CD4-positive, alpha-beta T cell treated with Interleukin-6 for 4 hours (primary cell): ENCODE measurements around the gene GRK5.
"Not testable (repeated sequence)": the region's sequence is repeated elsewhere in the genome, so short reads cannot be mapped to it uniquely, and the experiment has no call there.

Experiments used
- DNase-seq: peaks from one replicate; pipeline ENCODE4 v3.0.0-alpha.2; 2020; ENCODE audit warnings: mixed read lengths

The GRK5 gene

DNA sequence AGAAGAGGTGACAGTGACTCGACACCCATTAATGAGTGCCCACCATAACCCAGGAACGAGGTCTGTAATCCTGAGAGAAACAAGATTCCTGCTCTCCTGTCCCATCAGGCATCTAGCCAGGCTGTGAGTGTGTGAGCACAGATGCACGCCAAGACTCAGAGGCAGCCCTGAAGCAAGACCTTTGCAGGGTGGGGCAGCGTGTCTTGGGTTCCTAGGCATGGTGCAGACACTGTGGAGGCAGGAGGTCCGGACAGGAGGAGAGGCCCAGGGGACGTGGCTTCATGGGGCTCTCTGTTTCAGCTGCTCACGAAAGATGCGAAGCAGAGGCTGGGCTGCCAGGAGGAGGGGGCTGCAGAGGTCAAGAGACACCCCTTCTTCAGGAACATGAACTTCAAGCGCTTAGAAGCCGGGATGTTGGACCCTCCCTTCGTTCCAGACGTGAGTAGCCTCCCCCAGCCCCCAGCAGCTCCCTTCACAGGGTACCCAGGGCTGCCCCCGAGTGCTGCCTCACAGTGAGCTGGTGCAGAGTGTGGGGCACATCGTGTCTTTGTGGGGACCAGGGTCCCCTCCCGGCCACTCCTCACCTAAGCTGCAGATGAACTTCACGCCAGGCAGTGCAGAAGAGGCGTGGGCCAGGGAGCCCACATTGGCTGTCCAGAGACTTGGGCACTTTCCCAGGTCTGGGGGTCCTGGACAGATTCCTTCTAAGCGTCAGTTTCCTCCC is 240.6 kb downstream of the GRK5 start:
- no peak for DNase-seq

DNA sequence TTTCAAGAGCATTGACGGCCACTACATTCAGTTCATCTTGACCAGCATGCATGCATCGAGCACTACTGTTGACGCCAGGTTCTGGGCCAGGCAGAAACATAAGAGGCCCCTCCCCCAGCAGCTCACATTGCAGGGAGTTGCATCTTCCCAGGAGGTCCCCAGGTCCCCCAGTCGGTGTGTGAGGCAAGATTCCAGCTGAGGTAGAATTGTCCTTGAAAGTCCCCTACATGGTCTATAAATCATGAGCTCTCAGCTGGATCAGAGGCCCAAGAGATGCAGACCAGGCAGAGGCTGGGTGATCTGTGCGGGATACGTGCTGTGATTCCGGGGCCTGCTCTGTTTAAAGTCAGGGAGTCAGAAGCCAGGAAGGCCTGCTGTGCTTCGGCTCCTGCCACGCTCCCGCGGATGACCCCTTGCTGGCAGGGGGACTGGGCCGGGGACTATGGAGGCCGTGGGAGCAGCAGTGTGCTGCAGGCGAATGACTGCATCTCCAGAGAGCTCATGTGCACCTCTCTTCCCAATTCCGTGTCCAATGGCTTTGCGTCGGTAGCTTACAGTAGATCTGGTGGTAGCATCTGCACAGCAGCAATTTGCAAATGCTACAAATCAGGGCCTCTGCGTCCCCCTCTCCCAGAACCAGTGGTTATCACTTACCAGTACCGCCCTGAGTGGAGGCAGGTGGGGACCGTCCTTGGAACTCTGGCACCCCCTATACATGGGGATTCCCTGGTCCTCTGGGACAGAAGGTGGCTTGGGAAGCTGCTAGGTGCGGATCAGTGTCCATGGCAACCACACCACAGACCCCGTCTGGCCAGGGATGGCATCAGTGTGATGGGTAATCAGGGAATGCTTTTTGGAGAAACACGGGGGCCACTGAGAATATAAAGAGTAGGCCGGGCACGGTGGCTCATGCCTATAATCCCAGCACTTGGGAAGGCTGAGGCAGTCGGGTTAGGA is 241.5 kb downstream of the GRK5 start:
- no peak for DNase-seq

DNA sequence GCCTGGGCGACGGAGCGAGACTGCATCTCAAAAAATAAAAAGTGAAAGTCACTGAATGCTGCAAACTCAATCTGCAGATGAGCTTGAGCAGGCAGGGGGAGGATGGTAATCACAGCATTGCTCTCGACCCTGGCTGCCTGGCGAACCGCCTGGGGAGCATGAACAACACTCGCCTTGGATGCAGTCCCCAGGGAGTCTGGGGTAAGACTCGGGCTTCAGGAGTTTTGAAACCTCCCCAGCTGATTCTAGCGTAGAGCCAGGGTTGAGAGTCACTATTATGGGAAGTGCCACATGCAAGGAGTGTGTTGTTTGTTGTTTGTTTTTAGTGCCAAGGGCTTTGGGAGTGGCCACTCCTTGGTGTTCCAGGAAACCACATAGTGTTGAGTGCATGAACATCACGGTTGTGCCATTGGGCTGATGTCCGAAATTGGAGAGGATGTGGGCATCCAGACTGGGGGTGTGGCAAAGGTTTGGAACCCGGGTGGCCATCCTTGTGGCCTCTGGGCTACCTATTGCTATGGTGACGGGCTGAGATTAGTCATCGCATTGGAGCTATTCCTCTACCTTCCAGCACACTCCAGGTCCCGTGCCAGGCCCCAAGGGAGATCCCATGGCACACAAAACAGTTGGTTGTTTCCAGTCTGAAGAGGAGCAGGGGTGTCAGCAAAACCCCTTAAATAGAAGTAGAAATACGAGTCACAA is 242.5 kb downstream of the GRK5 start:
- DNase-seq: no peak

DNA sequence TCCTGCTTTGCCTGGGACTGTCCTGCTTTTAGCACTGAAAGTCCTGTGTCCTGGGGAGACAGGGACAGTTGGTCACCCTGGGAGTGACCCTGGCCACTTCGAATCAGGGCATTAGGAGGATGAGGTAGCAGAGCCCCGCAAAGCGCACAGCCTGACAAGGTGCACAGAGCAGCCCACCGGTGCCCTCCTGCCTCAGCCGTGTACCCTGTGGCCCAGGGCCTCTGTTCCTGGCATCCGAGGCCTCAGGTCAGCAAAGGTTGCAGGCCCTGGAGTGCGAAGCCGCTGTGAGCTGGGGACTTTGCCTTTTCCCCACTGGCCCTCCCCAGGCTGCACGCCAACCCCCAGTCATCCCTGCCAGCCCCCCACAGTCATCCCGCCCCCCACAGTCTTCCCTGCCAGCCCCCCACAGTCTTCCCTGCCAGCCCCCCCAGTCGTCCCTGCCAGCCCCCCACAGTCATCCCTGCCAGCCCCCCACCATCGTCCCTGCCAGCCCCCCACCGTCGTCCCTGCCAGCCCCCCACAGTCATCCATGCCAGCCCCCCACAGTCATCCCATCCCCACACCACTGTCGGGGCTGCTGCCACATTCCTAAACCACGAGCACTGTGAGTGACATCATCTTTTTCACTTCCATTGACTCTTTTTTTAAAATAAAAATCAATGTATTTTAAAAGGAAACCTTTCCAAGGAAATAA is 243.4 kb downstream of the GRK5 start:
- DNase-seq: no peak

DNA sequence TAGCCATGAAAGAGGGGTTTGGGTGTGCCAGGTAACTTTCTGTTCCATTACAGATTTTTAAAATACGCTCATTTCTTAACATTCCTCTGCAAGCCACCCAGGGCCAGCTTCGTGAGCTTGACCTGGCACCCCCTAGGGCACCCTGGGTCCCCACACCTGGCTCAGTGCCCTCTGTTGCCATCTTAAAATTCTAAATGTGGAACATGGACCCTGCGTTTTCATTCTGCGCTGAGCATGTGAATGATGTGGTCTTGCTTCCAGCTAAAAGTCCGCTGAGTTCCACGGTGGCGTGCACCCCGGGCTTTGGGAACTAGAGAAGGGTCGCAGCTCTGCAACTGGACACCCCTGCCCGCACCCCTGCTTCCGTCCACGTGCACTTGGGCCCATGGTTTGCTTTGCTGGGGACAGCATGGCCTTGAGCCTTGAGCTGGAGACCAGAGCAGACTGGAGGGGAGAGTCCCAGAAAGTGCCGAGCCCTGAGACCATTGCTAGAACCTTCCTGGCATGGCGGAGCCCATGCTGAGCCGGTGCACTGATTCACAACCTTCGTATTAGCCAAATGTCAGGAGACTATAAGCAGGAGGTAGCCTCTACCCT is 244.0 kb downstream of the GRK5 start:
- DNase-seq: no peak

DNA sequence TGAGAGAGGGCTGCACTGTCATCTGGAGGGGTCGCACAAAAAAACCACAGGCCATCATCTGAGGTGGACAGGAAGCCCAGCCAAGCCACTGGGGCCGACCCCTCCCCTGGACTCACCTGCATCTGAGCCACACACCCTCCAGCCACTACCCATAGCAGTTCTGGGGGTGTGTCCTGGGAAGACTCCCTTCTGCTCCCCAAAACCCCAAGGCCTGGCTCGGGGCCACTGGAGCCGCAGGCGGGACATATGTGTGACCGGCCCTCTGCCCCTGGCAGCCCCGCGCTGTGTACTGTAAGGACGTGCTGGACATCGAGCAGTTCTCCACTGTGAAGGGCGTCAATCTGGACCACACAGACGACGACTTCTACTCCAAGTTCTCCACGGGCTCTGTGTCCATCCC is 245.0 kb downstream of the GRK5 start:
- DNase-seq: no peak

DNA sequence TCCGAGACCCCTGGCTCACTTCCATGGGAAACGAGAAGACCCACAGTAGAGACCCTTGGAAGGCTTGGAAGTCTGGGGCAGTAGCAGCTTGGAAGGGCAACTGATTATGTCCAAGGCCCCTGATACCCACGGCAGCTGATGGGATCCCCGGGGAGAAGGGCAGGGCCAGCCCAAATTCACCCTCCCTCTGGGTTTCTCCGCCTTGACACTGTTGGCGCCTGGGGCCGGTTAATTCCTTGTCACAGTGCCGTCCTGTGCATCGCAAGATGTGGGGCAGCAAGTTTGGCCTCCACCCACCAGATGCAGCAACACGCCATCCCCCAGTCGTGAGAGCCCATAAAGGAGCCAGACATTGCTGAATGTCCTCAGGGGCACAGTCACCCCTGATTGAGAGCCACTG is 245.9 kb downstream of the GRK5 start:
- no peak for DNase-seq

DNA sequence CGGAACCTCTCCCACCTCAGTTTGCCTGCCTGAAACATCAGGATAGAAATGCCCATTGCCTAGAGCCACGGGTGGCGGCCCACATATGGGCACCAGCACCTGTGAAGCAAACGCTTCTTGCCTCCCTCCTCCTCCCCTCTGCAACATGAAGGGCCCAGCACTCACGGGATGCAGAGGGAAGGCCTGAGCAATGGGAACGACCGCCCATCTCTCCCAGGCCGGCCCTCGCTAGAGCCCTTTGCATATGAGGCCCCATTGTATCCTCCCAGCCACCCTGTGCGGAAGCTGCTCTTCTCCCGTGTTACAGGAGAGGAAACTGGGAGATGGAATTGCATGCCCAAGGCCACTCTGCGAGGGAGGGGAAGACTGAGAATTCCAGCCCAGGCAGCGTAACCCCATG is 246.9 kb downstream of the GRK5 start:
- DNase-seq: no peak

DNA sequence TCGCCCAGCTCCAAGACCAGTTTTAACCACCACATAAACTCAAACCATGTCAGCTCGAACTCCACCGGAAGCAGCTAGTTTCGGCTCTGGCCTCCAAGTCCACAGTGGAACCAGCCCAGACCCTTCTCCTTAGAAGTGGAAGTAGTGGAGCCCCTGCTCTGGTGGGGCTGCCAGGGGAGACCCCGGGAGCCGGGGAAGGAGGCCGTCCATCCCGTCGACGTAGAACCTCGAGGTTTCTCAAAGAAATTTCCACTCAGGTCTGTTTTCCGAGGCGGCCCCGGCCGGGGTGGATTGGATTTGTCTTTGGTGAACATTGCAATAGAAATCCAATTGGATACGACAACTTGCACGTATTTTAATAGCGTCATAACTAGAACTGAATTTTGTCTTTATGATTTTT is 247.6 kb downstream of the GRK5 start:
- DNase-seq: no peak

DNA sequence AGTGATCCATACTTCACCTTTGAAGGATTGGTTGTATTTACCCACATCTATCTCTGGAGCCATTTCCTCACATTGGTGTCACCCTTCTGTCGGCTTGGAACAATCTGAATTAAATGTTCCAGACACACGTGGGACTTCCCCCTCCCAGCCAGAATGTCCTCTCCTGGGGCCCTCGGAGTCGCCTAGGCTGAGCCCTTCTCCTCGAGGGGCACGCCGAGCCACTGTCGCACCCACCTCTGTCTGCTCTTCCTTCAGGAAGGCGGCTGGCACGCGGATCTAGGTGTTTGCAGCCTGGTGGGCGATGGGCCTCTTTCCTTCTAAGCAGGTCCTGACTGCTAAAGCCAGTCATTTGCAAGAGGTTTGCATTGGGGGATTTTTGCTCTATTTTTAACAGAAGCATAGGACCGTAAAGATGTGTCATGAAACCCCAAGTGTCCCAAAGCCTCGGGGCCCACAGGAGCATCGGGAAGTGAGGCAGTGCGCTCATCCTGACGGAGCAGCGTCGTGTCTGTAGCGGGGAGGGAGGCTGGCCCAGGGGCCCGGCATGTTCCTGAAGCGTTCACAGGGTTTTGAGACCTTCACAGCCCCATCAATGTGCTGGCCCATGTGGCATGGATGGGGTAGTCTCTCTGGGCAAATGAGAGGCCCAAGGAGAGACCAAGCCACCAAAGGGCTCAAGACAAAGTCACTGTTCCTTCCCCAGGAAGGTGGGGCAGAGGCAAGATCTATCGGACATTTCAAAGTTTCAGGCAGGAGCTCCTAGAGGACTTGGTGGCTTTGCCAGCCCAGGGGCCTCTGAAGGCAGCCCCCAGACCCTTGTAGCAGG is 248.5 kb downstream of the GRK5 start:
- no peak for DNase-seq

DNA sequence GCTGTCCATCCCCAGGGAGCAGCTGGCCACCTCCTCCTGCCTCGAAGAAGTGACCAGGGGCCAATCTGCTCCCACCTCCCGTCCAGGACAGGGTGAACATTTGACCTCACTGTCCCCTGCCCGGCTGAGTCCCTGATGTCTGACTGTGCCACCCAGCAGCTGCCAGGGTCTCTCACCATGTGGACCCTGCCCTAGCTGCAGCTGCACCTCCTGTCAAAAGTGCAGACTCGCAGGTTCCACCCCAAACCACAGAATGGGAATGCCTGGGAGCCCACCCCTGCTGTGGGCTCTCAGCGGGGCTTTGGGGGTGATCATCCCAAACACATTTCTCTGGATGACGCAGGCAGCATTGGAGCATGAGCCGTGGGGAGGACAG is 249.1 kb downstream of the GRK5 start:
- DNase-seq: no peak

DNA sequence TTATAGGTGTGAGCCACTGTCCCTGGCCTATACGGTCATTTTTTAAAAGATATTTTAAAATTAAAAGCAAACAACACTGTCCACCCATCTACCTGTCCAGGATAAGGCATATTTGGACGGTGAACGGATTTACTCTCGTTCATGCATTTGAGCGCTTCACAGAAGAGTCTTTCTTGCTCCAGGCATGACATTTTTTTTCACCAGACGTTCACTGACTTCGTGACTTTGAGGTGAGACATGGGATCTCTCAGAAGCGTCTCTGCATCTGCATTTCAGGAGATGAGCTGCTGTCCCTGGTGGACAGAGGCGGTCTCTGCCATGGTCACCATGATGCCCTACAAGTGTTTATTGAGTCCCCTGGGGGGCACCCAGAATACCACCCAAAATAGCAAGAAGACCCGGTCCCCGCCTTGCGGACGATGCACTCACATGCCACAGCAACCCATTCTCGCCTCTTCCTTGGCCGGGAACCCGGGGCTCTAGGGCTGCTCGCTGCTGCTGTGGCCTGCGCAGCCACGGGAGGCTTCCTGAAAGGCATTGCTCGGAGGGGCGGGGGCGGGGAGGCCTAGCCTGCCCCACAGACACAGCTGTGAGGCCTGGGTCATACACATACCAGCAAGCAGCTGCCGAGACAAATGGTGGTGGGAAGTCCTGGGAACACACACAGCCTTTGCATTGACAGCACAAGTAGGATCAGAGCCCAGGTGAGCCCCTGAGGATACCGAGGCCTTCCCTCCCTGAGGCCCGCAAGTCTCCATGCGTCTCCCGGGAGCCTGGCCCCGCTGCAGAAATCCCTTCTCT is 250.8 kb downstream of the GRK5 start:
- no peak for DNase-seq

DNA sequence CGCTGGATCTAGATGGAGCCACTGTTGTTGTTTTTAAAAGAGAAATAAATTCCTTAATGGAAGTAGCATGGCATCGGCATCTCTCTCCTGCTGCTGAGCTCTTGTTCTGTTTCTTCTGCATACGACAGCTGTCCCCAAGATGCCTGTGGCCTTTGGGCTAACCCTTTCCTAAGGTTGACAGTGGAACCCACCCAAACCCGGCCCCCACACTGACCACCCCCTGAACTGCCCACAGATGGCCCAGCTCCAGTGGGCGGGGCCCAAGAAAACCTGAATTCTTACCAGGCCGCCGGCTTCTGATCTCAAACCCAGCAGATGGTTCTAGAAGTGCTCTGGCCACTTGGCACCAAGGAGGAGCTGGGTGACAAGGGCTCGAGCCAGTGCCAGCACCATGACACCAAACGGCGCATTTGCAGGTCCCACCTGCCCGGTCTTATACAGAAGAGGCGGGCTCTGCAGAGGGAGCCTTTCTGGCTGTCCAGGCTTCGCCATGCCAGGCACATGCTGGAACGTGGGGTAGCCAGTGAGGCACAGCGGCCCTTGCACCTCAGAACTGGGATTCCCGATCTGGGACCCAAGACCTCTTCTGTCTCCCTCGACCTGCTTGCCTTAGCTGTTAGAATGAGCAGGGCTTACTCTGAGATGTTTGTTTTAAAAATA is 252.4 kb downstream of the GRK5 start:
- DNase-seq: no peak

DNA sequence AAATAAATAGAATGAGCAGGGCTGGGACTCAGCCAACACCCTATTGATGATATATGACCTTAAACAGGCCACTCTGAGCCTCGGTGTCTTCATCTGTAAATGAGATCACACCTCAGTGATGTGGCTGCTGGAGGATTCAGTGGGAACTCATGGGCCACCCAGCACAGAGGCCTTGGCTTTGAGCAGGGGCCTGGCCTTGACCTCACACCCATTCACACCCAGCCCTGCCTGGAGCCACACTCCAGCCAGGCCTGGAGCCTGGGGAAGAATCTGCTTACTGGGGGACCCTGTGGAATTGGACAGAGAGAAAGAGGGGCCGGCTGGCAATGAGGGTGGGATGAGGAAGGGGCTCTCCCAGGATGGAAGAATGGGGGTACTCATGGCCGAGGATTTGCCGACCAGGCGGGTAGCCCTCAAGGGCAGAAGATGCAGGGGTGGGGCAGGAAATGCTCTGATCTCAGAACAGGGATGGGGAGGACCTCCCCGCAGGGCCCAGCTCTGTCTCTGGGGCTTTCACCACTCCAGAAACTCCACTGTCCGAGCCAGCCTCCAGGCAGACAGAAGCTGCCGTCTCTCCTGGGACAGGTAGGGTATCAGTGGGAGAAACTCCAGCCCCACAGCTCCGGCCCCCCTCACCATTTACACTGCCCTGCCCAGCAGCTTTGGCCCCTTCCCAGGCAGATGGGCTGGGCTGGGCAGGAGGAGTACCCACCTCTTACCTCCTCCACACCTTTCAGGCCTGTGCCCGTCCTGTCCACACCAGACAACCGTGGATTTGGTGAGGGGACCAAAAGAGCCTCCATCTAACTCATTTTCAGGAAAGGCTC is 253.2 kb downstream of the GRK5 start:
- DNase-seq: no peak

DNA sequence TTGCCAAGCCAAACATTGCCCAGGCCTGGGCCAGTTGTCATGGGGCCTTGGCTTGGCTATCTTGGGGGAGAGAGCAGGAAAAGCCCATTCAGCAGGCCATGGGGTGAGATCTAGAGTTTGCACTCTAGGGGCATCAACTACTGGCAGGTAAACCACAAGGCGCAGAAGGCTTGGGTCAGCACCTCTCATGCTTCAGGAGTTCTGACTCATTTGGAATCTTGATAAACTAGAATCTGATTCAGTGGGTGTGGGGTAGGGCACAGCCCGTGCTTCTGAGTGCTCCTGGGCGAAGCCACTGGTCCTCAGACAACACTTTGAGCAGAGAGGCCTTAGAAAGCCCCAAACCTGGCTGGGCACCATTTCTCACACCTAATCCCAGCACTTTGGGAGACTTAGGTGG is 254.0 kb downstream of the GRK5 start:
- DNase-seq: no peak

DNA sequence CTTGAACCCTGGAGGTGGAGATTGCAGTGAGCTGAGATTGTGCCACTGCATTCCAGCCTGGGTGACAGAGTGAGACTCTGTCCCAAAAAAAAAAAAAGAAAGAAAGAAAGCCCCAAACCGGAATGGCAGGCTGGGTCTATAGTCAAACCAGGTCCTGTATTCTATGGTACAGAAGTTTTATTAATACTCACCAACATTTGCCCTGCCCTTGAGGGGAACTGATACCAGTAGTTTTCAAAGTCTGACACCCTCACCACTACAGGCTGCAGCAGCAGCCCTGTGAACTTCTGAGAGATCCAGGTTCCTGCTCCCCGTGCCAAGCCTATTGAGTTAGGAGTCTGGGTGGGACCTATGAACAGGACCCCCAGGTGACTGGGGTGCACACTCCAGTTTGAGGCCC is 254.6 kb downstream of the GRK5 start:
- DNase-seq: no peak

DNA sequence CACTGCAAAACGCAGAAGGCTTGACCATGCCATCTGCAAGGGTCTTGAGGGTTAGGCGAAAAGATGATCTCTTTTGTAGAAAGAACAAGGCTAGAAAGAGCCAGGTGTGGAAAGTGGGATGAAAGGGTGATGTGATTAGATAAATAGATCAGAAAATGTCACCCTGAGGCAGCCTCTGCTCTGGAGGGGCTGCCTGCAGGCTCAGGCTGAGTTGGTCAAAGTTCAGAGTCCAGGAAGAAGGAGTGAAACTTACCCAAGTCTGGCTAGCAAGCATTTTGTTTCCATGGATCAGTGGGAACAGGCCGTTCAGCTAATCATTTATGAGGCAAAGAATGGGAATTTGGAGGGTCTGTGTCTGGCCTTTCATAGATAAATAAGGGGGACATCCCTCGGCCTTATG is 255.4 kb downstream of the GRK5 start:
- no peak for DNase-seq

DNA sequence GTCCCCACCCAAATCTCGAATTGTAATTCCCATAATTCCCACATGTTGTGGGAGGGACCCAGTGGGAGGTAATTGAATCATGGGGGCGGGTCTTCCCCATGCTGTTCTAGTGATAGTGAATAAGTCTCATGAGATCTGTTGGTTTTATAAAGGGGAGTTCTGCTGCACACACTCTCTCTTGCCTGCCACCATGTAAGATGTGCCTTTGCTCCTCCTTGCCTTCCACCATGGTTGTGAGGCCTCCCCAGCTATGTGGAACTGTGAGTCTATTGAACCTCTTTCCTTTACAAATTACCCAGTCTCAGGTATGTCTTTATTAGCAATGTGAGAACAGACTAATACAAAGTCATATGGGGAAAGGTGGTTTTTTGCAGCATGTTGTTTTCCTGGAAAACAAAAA is 255.8 kb downstream of the GRK5 start:
- not testable (repeated sequence) for DNase-seq

DNA sequence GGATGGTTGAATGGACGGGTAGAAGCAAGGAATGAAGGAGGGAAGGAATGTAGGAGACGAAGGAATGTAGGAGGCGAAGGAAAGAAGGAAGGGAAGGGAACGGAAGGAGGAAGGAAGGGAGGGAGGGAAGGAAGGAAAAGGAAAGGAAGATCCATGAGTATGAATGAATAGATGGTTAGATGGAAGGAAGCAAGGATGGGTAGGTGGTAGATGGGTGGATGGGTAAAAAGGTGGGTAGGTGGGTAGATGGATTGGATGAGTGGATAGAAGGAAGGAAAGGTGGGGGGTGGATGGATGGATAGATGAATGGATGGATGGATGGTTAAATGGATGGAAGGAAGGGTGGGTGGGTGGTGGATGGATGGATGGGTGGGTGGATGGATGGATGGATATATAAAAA is 257.7 kb downstream of the GRK5 start:
- no peak for DNase-seq
